Smooth muscle cell of bladder (primary cell): ENCODE data around the gene ROPN1. TPM values are rescaled to one million over a fixed set of nuclear protein-coding genes. Genes with fewer than 3 reads are reported as not detected.

Experiments used
- total RNA-seq: library from RNA; depleted of rRNA; stranded (reverse); fragments of >200 nt; gene quantifications from 2 replicates; pipeline ENCODE4 v1.2.3, GENCODE V29; 2014

ROPN1 gene
- total RNA-seq = not detected in 2 replicates

GRCh38 chr3:123991730-123992588, at the start of gene ROPN1:
Gene ROPN1 (minus strand): TSS chr3:123992124. CDS start chr3:123980481, 11,643 bp downstream.

DNA sequence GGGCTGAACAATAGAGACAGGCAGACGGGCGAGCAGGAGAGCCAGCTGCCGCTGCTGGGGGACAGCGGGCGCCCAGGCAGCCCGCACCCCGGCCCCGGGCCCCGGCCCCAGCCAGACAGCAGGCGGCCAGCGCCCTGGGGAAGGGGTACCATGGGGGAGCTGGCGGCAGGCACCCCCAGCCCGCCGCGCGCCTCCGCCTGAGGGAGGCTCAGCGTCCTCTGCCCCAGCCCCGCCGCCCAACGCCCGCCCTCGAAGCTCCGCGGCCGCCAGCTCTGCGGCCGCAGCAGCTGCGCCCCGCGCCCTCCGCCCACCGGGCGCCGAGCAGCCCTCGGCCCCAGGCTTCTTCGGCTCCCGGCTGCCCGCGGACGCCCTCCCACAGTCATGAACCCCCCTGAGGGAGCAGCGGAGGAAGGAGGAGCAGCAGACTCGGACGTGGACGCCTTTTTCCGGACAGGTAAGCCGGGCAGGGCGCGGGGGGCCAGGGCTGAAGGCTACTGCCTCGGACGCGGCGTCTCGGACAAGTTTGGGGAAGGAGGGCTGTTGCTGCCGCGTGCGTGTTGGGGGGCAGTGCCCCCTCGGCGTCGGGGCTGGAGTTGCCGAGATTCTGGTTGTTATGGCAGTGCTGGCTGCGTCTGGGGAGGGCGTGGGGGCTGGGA, 41.6 kb upstream of the ROPN1 start, which contains the start of gene KALRN:
TSS of gene KALRN (plus strand) at position 10 of the 656 bp plus-strand sequence.

GRCh38 chr3:123960781-123961507, 31.0 kb downstream of the ROPN1 start, which contains the start of gene CCDC14:
Gene CCDC14 (minus strand): TSS chr3:123961229. CDS start chr3:123961173, 56 bp downstream.

Other genes starting within 250 kb of the ROPN1 start
- gene MYLK, start 107.8 kb downstream of the ROPN1 start, total RNA-seq = 183 and 191 TPM in 2 replicates
- gene CCDC14, start 30.9 kb downstream of the ROPN1 start, total RNA-seq = 21.0 and 26.5 TPM in 2 replicates
- gene KALRN, start 41.2 kb upstream of the ROPN1 start, total RNA-seq = 0.43 and 0.92 TPM in 2 replicates